ENCODE results near the gene TIMM29.

Gene TIMM29

DNA sequence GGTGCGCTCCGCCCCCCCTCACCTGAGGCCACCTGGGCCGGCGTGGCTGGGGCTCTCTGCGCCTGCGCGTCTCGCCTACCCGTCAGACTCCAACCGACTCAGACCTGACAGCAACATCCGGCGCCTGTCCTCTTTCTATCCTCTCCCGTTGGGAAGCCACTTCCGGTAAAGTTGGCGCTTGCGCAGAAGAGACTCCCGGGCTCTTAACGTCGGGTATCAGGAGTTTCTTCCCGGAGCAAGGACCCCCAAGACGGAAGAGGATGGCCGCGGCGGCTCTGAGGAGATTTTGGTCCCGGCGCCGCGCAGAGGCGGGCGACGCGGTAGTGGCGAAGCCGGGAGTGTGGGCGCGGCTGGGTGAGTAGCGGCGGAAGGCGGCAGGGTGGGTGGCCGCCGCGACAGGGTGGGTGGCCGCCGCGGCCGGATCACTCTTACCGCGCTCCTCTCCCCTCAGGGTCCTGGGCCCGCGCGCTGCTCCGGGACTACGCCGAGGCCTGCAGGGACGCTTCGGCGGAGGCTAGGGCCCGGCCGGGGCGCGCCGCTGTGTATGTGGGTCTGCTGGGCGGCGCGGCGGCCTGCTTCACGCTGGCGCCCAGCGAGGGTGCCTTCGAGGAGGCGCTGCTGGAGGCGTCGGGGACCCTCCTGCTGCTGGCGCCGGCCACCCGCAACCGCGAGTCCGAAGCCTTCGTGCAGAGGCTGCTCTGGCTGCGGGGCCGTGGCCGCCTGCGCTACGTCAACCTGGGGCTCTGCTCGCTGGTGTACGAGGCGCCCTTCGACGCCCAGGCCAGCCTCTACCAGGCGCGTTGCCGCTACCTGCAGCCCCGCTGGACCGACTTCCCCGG is at the start of gene TIMM29, which contains the start of gene YIPF2:
Gene TIMM29 (plus strand): TSS at position 249 of the 839 bp plus-strand sequence. CDS start 12 bp downstream, at position 261.
Gene YIPF2 (minus strand): TSS at position 77 of the 839 bp plus-strand sequence. CDS start 229 bp downstream, outside the sequence.
- DNase-seq, result peak; percentile 99

DNA sequence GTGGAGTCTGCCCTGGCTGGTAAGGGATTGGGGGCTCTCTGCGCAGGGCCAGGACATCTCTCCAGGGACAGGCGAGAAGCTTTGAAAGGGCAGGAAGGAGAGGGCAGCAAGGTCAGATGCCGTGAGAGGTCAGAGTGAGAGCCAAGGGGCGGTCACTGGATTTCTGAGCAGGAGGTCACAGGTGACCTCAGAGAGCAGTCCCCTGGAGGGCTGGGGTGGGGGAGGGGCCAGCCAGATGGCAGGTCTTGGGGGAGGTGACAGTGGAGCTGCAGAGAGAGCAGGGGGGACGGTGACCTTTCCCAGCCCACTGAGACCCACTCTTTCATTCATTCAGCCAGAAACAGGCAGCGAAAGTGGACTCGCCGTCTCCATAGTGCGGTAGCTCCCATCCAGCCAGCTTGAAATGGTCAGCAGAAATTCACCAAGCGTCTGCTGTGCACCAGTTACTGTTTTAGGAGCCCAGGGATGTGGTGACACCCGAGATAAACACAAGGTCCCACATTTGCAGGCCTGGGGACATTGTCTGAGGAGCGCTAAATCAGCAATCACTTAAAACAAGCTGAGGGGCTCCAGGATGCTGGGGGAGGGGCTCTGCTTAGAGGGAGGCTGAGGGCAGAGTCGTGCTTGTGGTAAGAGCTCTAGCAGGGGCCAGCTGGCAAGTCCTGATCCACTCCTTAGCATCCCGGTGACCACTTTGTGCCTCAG is 47.1 kb upstream of the TIMM29 start:
- no peak for DNase-seq

DNA sequence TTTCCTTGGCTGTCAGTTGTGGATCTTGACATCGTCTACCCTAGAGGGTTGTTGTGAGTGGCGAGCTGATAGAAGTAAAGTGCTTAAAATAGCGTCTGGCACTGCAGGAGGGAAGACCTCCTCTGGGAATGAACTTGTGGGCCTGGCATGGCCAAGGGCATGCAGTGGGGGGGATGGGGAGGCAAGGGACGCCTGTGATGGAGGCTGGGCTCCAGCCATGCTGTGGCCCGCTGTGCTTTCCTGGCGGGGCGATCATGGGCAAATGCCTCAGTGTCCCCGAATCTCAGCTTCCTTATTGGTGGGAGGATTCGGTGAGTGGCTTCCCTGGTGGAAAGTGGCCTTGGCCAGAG is 46.5 kb upstream of the TIMM29 start:
- DNase-seq, result no peak

DNA sequence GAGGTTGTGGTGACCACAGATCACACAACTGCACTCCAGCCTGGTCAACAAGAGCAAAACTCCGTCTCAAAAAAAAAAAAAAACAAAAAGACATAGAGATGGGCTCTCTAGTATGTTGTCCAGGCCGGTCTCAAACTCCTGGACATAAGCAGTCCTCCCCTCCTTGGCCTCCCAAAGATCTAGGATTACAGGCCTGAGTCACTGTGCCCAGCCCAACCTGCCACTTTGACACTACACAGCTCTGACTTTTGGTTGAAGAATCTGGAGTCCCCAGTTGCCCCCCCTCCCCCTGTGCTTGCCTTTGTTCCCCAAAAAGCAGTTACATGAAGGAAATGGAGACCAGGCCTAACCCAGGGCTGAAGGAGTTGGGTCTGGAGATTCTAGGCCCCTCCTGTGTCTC is 44.3 kb upstream of the TIMM29 start:
- peak; percentile 52 for DNase-seq

DNA sequence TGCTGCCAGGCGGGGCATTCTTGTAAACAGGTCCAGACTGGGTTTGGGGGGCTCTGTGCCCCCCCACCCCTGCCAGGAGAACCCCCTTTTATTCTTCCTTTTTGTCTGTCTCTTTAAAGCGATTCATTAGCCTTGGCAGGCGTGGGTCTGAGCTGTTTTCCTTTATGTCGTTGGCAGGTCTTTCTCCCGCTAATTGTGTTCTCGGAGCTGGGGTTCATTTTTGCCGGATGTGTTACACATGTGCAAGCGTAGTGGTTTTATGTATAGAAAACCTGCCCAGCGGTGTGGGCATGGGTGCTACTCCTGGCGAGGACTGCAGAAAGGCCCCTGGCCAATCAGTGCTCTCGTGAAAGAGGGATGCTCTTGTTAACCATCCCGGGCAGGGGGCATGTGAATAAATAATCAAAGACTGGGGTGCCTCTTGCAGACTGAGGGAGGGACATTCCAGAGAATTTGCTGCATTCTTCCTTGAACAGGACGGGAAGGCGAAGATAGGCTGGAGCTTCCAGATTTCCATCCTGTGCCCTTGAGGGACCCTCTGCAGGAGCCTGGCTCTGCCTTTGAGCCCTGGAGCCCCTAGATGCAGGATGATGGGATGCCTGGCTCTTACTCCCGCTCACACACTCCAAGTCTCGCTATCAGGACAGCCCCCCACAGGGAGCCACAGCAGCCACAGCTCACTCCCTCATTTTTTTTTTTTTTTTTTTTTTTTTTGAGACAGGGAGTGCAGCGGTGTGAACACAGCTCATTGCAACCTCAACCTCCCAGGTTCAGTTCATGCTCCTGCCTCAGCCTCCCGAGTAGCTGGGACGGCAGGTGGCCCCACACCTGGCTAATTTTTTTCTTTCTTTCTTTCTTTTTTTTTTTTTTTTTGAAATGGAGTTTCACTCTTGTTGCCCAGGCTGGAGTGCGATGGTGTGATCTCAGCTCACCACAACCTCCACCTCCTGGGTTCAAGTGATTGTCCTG is 43.1 kb upstream of the TIMM29 start:
- DNase-seq, result peak; percentile 36

DNA sequence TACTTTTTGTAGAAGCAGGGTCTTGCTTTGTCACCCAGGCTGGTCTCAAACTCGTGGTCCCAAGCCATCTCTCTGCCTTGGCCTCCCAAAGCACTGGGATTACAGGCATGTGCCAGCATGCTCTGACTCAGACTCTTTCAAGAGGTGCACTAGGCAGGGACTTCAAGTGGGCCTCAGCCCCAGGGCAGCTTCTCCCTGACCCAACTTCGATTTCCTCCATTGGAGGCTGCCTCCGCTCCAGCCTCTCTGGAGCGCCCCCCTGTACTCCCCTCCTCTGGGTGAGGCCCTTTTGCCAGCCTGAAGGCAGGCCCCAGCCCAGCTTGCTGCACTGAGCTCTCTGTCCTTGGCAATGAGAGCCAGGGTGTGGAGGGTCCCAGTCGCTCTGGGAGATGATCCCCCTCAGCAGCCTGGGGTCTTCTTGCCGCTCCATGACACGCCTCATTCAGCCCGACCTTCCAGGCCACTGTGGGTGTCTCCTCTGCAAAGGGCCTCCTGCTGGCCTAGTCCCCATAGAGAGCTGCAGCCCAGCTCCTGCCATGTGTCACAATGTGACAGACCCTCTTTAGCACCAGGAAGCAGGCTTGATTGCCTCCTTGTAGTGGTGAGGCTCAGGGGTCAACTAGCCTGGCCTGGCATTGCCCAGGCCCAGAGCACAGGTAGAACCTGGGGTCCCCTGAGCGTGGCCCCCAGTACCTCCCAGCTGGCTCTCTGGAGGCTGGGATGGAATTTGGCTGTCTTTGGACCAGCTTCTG is 40.8 kb upstream of the TIMM29 start:
- no peak for DNase-seq

DNA sequence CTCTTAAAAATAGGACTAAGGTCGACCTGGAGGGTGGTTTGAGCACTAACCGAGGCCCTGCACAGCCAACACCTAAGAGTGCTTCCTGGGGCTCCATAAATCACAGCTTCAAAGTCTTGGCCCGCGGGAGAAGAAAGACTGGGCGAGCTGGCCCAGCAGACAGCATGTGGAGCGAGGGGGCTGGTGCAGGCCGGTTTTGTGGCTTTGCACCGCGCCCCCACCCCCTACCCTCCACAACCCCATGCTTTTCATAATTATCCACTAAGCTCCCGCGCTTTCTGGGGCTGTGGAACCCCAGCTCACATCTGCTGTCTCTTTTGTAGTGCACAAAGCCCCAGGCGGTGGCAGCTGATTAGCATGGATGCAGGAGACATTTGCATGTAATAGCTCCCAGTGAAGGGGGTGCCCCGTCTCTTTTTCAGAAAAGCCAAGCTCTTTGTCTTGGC is 40.2 kb upstream of the TIMM29 start:
- no peak for DNase-seq

DNA sequence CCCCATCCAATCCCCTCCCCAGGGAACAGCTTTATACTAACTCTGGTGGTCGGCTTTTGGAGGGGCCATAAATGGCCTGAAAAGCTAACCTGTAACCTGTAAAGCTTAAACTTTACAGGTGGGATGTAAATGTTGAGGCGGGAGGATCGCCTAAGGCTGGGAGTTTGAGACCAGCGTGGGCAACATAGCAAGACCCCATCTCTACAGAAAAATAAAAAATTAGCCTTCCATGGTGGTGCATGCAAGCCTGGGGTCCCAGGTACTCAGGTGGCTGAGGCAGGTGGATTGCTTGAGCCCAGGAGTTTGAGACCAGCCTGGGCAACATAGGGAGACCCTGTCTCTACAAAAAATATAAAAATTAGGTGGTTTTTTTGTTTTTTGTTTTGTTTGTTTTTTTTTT is 38.7 kb upstream of the TIMM29 start:
- DNase-seq, result no peak

DNA sequence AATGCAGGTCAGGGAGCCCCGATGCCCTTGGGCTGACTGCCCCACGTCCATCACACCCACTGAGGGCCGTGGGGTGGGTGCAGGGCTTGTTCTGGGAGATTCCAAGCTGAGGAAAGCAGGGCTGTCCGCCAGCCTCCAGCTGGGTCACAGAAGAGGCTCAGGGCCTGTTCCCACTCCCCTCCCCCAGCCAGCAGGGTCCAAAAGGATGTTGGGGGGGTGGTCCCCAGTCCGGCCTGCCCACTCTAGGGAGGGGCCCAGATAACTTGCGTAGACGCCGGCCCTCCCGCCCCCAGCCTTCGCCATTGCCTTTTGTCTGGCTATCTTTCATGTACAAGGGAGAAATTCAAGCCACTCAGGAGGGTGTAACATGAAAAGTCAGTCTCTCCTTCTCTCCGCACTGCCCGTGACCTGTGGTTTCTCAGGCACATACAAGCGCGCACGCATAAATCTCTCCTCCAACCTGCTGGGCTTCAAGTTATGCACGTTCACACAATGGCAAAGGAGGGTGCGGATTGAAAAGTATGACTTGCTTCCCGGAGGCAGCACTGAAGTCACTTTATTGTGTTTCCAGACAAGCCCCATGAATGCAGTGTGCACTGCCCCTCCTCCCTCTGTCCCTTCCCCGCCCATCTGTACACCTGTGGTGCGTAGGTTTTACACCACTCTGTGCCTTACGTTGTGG is 37.1 kb upstream of the TIMM29 start:
- DNase-seq, result no peak

DNA sequence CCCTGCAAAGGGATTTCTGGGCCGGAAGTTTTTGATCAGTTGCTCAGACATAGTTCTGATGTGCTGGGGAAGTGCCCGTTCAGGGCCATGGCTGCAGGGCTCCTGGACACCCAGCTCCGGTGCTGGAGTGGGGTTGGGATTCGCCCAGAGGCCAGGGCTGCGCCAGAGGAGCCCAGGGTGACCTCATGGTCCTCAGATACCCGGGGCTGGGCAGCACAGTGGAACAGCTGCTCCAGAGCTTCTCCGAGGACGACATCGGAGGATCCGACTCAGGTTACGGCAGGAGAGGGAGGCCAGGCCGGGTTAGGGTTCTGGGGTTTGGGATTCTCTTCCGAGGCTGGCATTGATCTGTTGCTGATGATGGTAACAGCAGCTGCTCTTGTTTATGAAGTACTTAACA is 36.4 kb upstream of the TIMM29 start:
- DNase-seq, result no peak

DNA sequence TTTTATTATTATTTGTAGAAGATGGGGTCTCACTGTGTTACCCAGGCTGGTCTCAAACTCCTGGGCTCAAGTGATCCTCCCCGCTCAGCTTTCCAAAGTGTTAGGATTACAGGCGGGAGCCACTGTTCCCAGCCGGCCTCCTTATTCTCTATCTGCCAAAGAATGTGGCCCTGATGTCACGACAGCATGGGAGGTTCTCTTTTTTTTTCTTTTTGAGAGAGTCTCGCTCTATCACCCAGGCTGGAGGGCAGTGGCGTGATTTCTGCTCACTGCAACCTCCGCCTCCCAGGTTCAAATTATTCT is 33.7 kb upstream of the TIMM29 start:
- no peak for DNase-seq

DNA sequence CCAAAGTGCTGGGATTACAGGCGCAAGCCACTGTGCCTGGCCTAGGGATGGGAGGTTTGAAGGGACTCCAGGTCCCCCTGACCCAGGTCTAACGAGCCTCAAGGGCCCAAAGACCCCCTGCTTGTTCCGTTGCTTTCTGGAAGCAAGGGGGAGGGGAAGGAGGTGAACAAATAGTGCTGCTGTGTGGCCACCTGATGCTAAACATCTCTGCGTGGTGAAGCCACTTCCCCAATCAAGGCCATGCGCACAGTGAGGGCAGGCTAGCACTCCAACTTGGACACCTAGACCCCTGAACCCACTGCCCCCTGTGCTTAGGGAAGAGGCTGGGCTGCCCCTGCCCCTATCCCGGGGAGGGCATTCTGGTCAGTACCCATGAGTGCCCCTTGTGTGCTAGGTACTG is 33.2 kb upstream of the TIMM29 start:
- DNase-seq, result no peak

DNA sequence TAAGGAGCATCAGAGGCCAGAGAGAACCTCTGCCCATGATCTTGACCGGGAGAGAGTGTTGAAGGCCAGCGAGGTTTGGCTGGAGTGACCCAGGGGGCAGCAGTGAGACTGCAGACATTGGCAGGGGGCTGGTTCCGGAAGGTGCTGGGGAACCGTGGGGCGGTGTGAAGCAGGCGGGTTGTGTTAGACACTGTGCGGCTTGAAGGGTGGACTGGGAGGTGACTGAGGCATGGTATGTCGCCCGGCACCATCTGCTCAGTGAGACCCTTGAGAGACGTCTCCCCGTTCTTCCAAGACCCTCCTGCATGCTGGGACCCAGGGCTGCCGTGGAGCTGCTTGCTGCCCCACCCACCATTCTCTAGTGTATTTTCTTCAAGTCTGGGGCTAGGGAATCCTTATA is 32.7 kb upstream of the TIMM29 start:
- no peak for DNase-seq

DNA sequence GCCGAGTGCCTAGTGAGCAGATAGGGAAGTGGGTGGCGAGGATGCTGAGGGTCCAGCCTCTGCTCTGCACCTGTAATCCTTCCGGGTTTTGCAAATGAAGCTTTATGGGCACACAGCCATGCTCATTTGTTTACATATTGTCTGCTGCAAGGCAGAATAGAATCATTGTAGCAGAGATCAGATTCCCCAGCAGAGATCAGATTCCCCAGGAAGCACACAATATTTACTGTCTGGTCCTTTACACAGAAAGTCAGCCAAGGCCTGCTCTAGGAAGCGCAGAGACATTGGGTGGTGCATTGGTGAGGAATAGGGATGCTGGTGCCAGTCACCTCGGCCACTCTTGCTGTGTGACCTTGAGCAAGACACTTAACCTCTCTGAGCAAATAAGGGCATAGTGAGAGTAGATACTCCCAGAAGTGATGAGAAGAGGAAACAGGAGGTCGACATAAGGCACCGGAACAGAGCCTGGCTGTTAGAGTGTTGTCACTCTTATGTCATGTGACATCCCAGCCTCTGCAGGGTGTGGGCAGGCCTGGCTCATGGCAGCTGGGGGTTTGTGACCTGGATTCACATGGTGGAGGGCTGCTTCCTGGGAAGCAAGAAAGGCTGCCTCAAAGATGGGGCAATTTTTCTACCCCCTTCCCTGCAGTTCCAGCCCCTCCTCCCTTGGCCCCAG is 31.6 kb upstream of the TIMM29 start:
- DNase-seq, result no peak

DNA sequence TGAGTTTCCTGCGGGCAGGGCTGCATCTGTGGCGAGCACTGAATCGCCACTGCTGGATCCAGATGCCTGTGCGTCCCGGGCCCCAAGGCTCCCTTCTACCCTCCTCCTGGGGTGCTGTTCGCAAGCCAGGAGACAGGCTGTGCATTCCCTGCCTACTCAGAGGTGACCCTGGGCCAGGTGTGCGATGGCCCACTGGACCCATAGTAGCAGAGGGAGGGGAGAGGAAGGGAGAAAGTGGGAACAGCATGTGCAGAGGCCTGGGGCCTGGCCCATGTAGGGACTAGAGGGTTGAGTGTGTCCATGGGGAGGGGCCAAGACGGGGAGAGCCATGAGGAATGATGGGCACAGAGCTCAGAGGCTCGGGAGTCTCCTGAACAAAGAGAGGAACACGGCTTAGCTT is 30.0 kb upstream of the TIMM29 start:
- DNase-seq, result no peak

DNA sequence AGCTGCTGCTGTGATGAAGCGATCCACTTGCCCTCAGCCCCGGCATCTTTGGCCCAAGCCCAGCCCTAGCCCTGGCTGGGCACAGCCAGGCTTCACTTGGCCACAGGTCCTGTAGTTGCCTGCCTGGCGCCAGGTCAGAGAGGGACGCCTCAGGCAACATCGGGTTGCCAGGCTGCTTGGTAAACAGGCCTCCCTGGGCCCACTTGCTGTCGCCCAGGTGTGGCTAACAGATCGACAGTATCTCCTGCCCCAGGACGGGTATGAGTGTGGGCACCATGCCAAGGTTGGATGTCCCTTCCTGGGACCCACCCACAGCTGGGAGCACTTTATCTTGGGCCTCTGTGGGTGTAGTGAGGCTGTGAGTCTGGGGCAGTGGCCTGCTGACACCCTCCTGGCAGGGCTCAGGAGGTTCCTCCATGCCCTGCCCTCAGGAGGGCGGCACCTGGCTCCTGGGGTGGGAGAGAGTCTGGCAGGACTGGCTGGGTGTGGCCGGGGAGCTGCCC is 29.4 kb upstream of the TIMM29 start:
- no peak for DNase-seq

DNA sequence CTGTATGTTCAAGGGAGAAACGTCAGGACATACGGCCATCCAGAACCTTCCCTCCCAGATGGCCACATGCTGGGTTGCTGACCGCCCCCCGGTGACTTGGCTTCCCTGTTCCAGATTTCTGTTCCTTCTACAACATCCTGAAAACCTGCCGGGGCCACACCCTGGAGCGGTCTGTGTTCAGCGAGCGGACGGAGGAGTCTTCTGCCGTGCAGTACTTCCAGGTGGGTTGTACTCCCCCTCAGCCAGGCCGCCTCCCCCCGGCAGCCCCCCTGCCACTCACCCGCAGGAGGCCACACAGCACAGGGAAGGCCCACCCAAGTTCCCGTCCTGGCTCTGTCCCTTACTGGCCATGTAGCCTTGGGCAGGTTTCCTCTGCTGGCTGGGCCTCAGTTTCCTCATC is 20.7 kb upstream of the TIMM29 start:
- DNase-seq, result no peak

DNA sequence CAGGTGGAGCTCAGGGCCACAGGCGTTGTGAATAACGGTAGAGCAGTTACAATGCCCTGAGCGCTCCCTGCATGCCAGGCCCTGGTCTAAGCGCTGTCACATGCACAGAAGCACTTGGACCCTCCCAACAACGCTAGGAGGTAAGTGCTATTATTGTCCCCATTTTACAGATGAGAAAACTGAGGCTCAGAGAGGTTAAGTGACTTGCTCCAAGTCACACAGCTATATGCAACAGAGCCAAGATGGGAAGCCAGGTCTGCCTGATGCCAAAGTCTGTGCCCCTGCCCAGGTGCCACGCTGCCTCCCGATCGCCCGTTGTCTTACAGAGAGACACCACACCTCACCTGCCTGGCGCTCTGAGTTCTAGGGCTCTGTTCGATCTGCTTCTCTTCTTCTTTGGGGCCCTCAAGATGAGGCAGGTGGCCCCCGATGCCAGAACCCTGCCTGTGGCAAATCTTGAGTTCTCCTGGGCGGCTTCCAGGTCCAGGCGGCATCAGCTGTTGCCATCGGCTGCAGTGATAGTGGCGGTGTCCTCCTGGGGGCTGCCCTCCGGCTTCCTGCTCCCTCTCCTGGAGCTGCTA is 20.1 kb upstream of the TIMM29 start:
- no peak for DNase-seq

DNA sequence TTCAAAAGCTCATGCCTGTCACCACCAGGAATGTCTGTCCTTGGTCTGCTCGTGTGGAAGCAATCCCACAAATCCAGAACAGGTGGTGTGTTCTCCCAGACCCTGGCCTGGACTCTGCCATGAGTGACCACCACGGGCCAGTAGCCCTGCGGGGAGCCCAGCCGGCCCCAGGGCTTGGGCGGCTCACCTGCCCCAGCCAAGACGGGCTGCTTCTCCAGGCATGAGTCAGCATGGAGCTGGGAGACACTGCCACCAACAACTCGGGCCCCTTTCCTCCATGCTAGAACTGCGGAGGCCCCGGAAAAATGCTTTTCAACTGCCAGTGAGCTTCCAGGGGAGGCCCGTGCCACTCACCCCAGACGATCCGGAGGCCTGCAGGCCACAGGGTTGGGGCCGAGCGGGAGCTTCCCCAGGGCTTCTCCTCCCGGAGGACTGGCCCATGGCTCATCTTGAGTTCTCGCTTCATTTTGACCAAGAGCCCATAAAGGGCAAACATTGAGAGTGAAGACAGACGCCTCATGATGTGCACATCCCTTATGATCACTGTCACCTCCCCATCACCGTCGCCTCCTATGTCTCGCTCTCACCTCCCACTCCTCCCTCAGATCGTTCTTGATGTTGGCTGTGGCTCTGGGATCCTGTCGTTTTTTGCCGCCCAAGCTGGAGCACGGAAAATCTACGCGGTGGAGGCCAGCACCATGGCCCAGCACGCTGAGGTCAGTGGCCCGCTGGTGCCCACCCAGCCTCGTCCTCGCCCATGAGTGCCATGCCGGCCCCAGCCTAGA is 16.8 kb upstream of the TIMM29 start:
- DNase-seq, result no peak

DNA sequence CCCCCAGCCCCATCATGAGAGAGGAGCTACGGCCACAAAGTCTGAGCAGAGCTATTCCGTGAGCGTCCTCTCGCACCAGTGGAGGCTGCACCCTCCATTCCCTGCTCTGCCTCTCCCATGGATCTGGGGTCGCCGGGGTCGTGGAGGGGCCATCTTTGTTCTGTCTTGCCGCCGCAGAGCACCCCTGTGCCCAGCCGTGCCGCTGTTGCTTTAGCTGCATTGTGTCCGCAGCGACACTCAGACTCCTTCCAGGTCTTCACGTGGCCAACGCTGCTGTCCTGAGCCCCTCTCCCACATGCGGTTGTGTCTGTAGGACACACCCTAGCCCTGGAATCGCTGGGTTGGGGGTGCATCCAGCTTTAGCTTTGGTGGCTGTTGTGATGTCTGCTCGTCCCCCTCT is 16.0 kb upstream of the TIMM29 start:
- DNase-seq, result no peak
